DOHH2 (cell line): ENCODE data around the gene TMPRSS4.

Source experiments
- CTCF ChIP-seq: fragments of 200-600 bp; sonication (generic); IDR thresholded peaks from one replicate; pipeline ENCODE4 v1.5.1; 2014; ENCODE audit warnings: antibody characterized with exemption, mild to moderate bottlenecking, low read depth, low read length; ENCODE audit not compliant: poor library complexity, severe bottlenecking
- EZH2phosphoT487 ChIP-seq: fragments of 200-600 bp; sonication (generic); IDR thresholded peaks from 2 replicates; pipeline ENCODE4 v1.6.1; 2017; ENCODE audit warnings: borderline replicate concordance, mild to moderate bottlenecking, antibody characterized with exemption, low read length, moderate library complexity, mixed read lengths

GRCh38 chr11:118081241-118081958, 4.5 kb downstream of the TMPRSS4 start:
- TF ChIP-seq CTCF (no peak), EZH2phosphoT487 (no peak)
